ENCODE data around the gene ACOXL.

ACOXL gene

GRCh38 chr2:111037128-111037527 is 304.8 kb downstream of the ACOXL start:
- no peak for DNase-seq (ENCODE audit: low spot score)

GRCh38 chr2:111039628-111040383 is 307.4 kb downstream of the ACOXL start:
- DNase-seq (ENCODE audit: low spot score), result no peak
- in situ Hi-C loops (cut with MboI; ENCODE audit: low sequenced_read_pairs, unreplicated experiment), result loop anchor here (25.0 kb wide), 1 partner anchor 178 kb away; no protein-coding TSS in a partner anchor
- TF ChIP-seq, protein P1, sequence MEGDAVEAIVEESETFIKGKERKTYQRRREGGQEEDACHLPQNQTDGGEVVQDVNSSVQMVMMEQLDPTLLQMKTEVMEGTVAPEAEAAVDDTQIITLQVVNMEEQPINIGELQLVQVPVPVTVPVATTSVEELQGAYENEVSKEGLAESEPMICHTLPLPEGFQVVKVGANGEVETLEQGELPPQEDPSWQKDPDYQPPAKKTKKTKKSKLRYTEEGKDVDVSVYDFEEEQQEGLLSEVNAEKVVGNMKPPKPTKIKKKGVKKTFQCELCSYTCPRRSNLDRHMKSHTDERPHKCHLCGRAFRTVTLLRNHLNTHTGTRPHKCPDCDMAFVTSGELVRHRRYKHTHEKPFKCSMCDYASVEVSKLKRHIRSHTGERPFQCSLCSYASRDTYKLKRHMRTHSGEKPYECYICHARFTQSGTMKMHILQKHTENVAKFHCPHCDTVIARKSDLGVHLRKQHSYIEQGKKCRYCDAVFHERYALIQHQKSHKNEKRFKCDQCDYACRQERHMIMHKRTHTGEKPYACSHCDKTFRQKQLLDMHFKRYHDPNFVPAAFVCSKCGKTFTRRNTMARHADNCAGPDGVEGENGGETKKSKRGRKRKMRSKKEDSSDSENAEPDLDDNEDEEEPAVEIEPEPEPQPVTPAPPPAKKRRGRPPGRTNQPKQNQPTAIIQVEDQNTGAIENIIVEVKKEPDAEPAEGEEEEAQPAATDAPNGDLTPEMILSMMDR (IDR thresholded peaks at IDR 0.05; ENCODE audit: borderline replicate concordance, control extremely low read depth, extremely low read depth, insufficient read depth, missing control alignments), result no peak

More at GRCh38 chr2:111037128-111037527, 304.8 kb downstream of the ACOXL start:
- in situ Hi-C loops (cut with MboI; ENCODE audit: low sequenced_read_pairs, unreplicated experiment), result loop anchor here (25.0 kb wide), 1 partner anchor 175 kb away; no protein-coding TSS in a partner anchor
- TF ChIP-seq, protein P1 (IDR thresholded peaks at IDR 0.05; ENCODE audit: borderline replicate concordance, control extremely low read depth, extremely low read depth, insufficient read depth, missing control alignments), result no peak

- TF ChIP-seq, protein P1 (IDR thresholded peaks at IDR 0.05; ENCODE audit: borderline replicate concordance, control extremely low read depth, extremely low read depth, insufficient read depth, missing control alignments), result no peak
- in situ Hi-C loops (cut with MboI; ENCODE audit: low sequenced_read_pairs, unreplicated experiment), result loop anchor here (25.0 kb wide), 1 partner anchor 179 kb away; no protein-coding TSS in a partner anchor
- no peak for DNase-seq (ENCODE audit: low spot score)
These were observed 309.2 kb downstream of the ACOXL start for GRCh38 chr2:111041398-111042202.

- TF ChIP-seq, protein P1 (IDR thresholded peaks at IDR 0.05; ENCODE audit: borderline replicate concordance, control extremely low read depth, extremely low read depth, insufficient read depth, missing control alignments), result no peak
- in situ Hi-C loops (cut with MboI; ENCODE audit: low sequenced_read_pairs, unreplicated experiment), result loop anchor here (25.0 kb wide), 1 partner anchor 180 kb away; no protein-coding TSS in a partner anchor
- no peak for DNase-seq (ENCODE audit: low spot score)
These were observed 309.9 kb downstream of the ACOXL start for GRCh38 chr2:111042261-111042660.

DNA sequence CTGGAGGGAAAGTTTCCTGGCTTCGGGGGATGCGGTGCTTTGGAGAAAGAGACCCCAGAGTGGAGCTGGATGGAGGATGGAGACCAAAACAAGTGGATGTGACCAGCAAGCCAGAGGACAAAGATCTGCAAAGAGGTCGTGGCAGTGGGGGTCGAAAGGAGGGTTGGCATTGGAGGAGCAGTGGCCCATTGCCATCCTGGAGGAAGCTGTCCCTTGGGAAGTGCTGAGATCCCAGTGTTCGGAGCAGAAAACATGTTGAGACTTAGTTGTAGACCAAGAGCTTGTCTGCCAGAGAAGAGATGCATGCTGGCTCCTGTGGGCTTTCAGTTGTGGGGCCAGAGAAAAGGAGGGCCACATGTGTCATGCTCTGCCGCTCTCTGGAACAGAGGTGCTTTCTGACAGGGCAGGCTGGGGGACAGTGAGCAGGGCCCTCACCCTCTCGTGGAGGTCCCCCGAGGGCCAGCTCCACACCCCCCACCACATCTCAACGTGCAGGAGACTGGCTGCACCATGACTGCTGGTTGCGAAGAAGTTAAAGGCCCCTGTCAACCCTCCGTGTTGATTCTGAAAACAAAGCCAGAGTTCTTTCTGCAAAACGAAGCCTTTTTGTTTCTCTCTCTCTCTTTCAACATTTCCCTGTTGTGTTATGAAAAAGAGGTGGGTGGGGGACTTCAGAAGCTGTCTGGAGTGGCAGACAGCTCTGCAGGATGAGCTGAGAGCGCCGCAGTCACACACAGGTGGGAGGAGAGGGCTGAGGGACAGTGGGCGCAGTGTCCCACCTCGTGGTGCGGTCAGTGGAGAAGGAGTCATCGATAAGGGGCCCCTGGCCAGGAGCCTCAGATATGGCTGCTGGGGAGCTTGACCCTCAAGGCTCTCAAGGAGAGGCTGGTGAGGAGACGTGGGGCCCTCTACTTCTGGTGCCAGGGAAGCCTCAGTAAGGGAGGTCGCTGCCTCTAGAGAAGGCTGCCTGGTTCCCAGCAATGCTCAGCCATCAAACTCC is 310.7 kb downstream of the ACOXL start:
- in situ Hi-C loops (cut with MboI; ENCODE audit: low sequenced_read_pairs, unreplicated experiment), result loop anchor here (25.0 kb wide), 1 partner anchor 181 kb away; no protein-coding TSS in a partner anchor
- DNase-seq (ENCODE audit: low spot score), result peak; percentile 70
- TF ChIP-seq, protein P1 (IDR thresholded peaks at IDR 0.05; ENCODE audit: borderline replicate concordance, control extremely low read depth, extremely low read depth, insufficient read depth, missing control alignments), result no peak

Data from GM13976 (cell line).